ENCODE measurements around the gene LHFPL3. TPM values are rescaled to one million over a fixed set of nuclear protein-coding genes. Genes with fewer than 3 reads are reported as not detected.
A peak's percentile ranks its signal among the peaks of the same experiment; 100 is the strongest.

Gene LHFPL3
- total and polyA plus RNA-seq, 9 of the 15 experiments (the other 6 are each of a cell fraction or from before 2014, with no cell fraction given) = 0.21 to 0.52 TPM; not detected in 7

DNA sequence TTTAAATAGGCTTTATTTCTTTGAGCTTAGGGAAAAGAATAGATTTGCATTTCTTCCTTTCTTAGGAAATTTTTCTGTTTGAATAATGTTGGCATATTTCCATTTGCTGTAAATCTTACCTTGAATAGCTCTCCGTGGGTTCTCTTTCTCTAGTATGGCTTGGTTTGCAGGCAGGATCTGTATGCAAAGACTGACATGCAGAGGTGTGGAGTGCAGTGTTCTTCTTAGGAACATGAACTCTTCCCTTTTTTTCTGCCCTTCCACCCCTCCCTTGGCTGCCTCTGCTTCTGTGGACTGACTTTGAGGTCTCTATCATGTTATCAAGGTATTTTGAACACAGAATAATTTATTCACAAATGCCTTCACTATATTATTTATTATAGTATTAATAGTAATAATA, 222.8 kb downstream of the LHFPL3 start (continued):
- no peak for TF ChIP-seq ZKSCAN3 (CRISPR knock-in tag; IDR thresholded peaks at IDR 0.05)
- TF ChIP-seq, protein P1, sequence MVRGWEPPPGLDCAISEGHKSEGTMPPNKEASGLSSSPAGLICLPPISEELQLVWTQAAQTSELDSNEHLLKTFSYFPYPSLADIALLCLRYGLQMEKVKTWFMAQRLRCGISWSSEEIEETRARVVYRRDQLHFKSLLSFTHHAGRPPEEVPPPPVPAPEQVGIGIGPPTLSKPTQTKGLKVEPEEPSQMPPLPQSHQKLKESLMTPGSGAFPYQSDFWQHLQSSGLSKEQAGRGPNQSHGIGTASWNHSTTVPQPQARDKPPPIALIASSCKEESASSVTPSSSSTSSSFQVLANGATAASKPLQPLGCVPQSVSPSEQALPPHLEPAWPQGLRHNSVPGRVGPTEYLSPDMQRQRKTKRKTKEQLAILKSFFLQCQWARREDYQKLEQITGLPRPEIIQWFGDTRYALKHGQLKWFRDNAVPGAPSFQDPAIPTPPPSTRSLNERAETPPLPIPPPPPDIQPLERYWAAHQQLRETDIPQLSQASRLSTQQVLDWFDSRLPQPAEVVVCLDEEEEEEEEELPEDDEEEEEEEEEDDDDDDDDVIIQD (CRISPR knock-in tag; IDR thresholded peaks at IDR 0.05) = no peak
- no peak for TF ChIP-seq NR2C1 (IDR thresholded peaks at IDR 0.05)
- TF ChIP-seq NR2C1 (tag; IDR thresholded peaks at IDR 0.05) = no peak

DNA sequence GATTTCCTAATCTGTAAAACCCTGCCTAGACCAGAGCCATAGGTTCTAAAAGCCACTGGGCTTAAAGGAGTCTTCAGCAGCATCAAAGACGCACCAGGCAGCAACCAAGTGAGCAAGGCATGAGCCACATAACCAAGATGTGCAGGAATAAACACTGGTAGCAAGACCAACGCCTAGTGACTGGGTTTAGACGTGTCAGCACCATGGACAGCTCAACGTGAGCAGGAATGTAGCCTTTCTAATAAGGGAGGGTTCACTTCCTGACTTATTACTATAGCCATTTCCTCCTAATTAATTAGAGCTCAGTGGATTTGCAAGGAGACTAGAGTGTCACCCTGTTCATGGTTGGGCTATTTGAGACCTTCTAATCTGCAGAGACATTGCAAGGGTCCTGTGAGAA, 223.7 kb downstream of the LHFPL3 start:
- Histone ChIP-seq H3K4me1 (replicated peaks in 1 of 2; ENCODE audit: control insufficient read depth in 2 of 2, insufficient read depth in 2 of 2, low read length in 2 of 2) (no peaks in the 10 kb centered on the region), H3K9me1 (ENCODE audit: control insufficient read depth, insufficient read depth, low read length) (no peaks in the 10 kb centered on the region), H4K20me1 (replicated peaks; ENCODE audit: control insufficient read depth, insufficient read depth, low read length) (no peaks in the 10 kb centered on the region), H3K9me3 (replicated peaks; ENCODE audit: control insufficient read depth, insufficient read depth, low read depth, low read length) (no peaks in the 10 kb centered on the region), H3K27ac (ENCODE audit: extremely low read depth, low read depth, low read length) (no peak overlapping the region), H3K4me3 (no peak overlapping the region), H3K9ac (ENCODE audit: insufficient read depth in 1 of 2, low read depth in 2 of 2, low read length in 2 of 2) (no peak overlapping the region), H3K36me3 (ENCODE audit: control insufficient read depth, insufficient read depth, low read length) (no peaks in the 10 kb centered on the region), H3K4me2 (ENCODE audit: insufficient read depth, low read length) (no peak overlapping the region), H3K79me2 (ENCODE audit: control insufficient read depth, insufficient read depth, low read length) (no peaks in the 10 kb centered on the region), H2AFZ (ENCODE audit: low read depth, low read length) (no peak overlapping the region), H3K27me3 (ENCODE audit: control insufficient read depth in 2 of 2, insufficient read depth in 2 of 2, low read length in 2 of 2) (no peaks in the 10 kb centered on the region)
- ChIA-PET POLR2A (no interaction called here), CTCF (ENCODE audit: low intra/inter-chr PET ratio) (no interaction called here)
- in situ Hi-C loops (cut with MboI) (no loop called here), intact Hi-C loops (cut with micrococcal nuclease) (no loop called here)
- no TSS peak for BruUV-seq (replicated peaks)
- ATAC-seq (peak; percentile 76), DNase-seq (ENCODE audit: extremely low read depth in 1 of 4, low spot score in 3 of 4) (peak; percentile 37 to 60 (median 51)), FAIRE-seq (peak; percentile 85)
- 0% methylated on average over 4 of the region's 4 CpGs for WGBS (ENCODE audit: insufficient coverage, low coverage, missing lambda C conversion rate)
- TF ChIP-seq, protein P2, sequence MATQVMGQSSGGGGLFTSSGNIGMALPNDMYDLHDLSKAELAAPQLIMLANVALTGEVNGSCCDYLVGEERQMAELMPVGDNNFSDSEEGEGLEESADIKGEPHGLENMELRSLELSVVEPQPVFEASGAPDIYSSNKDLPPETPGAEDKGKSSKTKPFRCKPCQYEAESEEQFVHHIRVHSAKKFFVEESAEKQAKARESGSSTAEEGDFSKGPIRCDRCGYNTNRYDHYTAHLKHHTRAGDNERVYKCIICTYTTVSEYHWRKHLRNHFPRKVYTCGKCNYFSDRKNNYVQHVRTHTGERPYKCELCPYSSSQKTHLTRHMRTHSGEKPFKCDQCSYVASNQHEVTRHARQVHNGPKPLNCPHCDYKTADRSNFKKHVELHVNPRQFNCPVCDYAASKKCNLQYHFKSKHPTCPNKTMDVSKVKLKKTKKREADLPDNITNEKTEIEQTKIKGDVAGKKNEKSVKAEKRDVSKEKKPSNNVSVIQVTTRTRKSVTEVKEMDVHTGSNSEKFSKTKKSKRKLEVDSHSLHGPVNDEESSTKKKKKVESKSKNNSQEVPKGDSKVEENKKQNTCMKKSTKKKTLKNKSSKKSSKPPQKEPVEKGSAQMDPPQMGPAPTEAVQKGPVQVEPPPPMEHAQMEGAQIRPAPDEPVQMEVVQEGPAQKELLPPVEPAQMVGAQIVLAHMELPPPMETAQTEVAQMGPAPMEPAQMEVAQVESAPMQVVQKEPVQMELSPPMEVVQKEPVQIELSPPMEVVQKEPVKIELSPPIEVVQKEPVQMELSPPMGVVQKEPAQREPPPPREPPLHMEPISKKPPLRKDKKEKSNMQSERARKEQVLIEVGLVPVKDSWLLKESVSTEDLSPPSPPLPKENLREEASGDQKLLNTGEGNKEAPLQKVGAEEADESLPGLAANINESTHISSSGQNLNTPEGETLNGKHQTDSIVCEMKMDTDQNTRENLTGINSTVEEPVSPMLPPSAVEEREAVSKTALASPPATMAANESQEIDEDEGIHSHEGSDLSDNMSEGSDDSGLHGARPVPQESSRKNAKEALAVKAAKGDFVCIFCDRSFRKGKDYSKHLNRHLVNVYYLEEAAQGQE (IDR thresholded peaks at IDR 0.05; ENCODE audit: borderline replicate concordance) = peak; percentile 99
- TF ChIP-seq, protein P2 (CRISPR knock-in tag; IDR thresholded peaks at IDR 0.05; ENCODE audit: low read depth) = peak; percentile 95
- no peak for TF ChIP-seq ADNP (tag; IDR thresholded peaks at IDR 0.05)
- no peak for TF ChIP-seq ZNF12 (CRISPR knock-in tag; IDR thresholded peaks at IDR 0.05)
- TF ChIP-seq, protein P3, sequence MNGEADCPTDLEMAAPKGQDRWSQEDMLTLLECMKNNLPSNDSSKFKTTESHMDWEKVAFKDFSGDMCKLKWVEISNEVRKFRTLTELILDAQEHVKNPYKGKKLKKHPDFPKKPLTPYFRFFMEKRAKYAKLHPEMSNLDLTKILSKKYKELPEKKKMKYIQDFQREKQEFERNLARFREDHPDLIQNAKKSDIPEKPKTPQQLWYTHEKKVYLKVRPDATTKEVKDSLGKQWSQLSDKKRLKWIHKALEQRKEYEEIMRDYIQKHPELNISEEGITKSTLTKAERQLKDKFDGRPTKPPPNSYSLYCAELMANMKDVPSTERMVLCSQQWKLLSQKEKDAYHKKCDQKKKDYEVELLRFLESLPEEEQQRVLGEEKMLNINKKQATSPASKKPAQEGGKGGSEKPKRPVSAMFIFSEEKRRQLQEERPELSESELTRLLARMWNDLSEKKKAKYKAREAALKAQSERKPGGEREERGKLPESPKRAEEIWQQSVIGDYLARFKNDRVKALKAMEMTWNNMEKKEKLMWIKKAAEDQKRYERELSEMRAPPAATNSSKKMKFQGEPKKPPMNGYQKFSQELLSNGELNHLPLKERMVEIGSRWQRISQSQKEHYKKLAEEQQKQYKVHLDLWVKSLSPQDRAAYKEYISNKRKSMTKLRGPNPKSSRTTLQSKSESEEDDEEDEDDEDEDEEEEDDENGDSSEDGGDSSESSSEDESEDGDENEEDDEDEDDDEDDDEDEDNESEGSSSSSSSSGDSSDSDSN (IDR thresholded peaks at IDR 0.05; ENCODE audit: borderline replicate concordance in 1 of 2, low read depth in 2 of 2, low read length in 2 of 2) = no peak
- peak; percentile 96 for TF ChIP-seq MIER1 (IDR thresholded peaks at IDR 0.05; ENCODE audit: low read depth)
- TF ChIP-seq HDAC2 (IDR thresholded peaks at IDR 0.05) = 0 out of 2 replicates have a peak, but pooled peaks have one; percentile 23

All from K562 (cell line).